ENCODE measurements around the gene FGGY. TPM values are rescaled to one million over a fixed set of nuclear protein-coding genes. Genes with fewer than 3 reads are reported as not detected.

FGGY gene
- total RNA-seq, 1 experiment from 2014 or later: 12.0 TPM

DNA sequence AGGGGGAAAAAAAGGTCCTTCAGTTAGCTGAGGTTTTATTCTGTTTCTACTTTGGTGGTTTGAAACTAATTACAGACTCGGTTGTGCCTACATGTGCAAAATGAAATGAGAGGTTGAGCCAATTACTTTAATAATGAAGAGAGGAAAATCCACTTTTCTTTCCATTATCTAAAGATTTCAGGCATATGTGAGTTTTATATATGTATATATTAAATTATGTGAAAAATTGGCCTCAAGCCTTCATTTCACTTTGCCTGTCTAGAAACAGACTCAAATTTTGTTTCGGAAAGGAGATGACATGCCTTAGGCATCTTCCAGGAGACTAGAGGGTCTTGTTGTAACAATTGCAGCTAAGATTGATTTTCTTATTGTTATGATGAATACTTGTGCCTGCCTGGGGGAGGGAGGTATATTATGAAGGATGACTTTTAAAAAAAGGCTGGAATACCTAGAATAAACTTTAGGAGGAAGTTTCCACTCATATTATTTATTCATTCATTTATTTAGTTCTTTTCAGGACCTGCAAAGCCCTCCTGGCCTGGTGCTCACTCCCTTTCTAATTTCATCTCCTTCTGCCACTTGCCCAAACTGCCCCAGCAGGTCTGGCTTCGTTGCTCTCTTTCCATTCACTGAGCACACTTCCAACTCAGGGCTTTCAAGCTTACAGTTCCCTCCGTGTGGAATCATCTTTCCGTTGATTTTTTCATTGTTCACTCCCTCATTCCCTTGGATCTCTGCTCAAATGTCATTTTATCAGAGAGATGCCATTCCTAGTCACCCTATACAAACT, 423.6 kb downstream of the FGGY start:
- CTCF ChIA-PET: no interaction called here
- POLR2A ChIA-PET: no interaction called here
- H3K27me3 Mint-ChIP-seq (ENCODE audit: low read depth): no peaks in the 10 kb centered on the region; the same call in 1 of the 2 replicates
- H3K9me3 Mint-ChIP-seq: peaks cover 26% of the 10 kb centered on the region
- peaks cover 21% of the 10 kb centered on the region for H3K36me3 Mint-ChIP-seq
- DNase-seq (ENCODE audit: low spot score) (no peak), ATAC-seq (no peak)
- H3K27ac Mint-ChIP-seq: peak overlapping the region; percentile 16; the same call in 1 of the 2 replicates
- TF ChIP-seq, protein P1, sequence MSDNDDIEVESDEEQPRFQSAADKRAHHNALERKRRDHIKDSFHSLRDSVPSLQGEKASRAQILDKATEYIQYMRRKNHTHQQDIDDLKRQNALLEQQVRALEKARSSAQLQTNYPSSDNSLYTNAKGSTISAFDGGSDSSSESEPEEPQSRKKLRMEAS (CRISPR knock-in tag; IDR thresholded peaks at IDR 0.05): no peak
- TF ChIP-seq, protein P2, sequence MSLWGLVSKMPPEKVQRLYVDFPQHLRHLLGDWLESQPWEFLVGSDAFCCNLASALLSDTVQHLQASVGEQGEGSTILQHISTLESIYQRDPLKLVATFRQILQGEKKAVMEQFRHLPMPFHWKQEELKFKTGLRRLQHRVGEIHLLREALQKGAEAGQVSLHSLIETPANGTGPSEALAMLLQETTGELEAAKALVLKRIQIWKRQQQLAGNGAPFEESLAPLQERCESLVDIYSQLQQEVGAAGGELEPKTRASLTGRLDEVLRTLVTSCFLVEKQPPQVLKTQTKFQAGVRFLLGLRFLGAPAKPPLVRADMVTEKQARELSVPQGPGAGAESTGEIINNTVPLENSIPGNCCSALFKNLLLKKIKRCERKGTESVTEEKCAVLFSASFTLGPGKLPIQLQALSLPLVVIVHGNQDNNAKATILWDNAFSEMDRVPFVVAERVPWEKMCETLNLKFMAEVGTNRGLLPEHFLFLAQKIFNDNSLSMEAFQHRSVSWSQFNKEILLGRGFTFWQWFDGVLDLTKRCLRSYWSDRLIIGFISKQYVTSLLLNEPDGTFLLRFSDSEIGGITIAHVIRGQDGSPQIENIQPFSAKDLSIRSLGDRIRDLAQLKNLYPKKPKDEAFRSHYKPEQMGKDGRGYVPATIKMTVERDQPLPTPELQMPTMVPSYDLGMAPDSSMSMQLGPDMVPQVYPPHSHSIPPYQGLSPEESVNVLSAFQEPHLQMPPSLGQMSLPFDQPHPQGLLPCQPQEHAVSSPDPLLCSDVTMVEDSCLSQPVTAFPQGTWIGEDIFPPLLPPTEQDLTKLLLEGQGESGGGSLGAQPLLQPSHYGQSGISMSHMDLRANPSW (CRISPR knock-in tag; conservative IDR thresholded peaks at IDR 0.05; ENCODE audit: low read depth): no peak
- TF ChIP-seq, protein P3, sequence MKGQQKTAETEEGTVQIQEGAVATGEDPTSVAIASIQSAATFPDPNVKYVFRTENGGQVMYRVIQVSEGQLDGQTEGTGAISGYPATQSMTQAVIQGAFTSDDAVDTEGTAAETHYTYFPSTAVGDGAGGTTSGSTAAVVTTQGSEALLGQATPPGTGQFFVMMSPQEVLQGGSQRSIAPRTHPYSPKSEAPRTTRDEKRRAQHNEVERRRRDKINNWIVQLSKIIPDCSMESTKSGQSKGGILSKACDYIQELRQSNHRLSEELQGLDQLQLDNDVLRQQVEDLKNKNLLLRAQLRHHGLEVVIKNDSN (CRISPR knock-in tag; IDR thresholded peaks at IDR 0.05): no peak
- TF ChIP-seq, protein P4, sequence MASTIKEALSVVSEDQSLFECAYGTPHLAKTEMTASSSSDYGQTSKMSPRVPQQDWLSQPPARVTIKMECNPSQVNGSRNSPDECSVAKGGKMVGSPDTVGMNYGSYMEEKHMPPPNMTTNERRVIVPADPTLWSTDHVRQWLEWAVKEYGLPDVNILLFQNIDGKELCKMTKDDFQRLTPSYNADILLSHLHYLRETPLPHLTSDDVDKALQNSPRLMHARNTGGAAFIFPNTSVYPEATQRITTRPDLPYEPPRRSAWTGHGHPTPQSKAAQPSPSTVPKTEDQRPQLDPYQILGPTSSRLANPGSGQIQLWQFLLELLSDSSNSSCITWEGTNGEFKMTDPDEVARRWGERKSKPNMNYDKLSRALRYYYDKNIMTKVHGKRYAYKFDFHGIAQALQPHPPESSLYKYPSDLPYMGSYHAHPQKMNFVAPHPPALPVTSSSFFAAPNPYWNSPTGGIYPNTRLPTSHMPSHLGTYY (CRISPR knock-in tag; IDR thresholded peaks at IDR 0.05): no peak
- TF ChIP-seq MYBL2 (CRISPR knock-in tag; IDR thresholded peaks at IDR 0.05) (no peak), ZNF317 (CRISPR knock-in tag; IDR thresholded peaks at IDR 0.05; ENCODE audit: borderline replicate concordance, low read depth) (no peak), NFE2L1 (CRISPR knock-in tag; IDR thresholded peaks at IDR 0.05) (no peak), NR2C2 (CRISPR knock-in tag; IDR thresholded peaks at IDR 0.05) (no peak), ZNF671 (CRISPR knock-in tag; IDR thresholded peaks at IDR 0.05) (no peak), CBFB (CRISPR knock-in tag; IDR thresholded peaks at IDR 0.05; ENCODE audit: low read depth) (no peak), NFATC4 (CRISPR knock-in tag; IDR thresholded peaks at IDR 0.05) (no peak)
- TF ChIP-seq, protein P5, sequence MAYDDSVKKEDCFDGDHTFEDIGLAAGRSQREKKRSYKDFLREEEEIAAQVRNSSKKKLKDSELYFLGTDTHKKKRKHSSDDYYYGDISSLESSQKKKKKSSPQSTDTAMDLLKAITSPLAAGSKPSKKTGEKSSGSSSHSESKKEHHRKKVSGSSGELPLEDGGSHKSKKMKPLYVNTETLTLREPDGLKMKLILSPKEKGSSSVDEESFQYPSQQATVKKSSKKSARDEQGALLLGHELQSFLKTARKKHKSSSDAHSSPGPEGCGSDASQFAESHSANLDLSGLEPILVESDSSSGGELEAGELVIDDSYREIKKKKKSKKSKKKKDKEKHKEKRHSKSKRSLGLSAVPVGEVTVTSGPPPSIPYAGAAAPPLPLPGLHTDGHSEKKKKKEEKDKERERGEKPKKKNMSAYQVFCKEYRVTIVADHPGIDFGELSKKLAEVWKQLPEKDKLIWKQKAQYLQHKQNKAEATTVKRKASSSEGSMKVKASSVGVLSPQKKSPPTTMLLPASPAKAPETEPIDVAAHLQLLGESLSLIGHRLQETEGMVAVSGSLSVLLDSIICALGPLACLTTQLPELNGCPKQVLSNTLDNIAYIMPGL (CRISPR knock-in tag; IDR thresholded peaks at IDR 0.05): no peak
- TF ChIP-seq, protein P6, sequence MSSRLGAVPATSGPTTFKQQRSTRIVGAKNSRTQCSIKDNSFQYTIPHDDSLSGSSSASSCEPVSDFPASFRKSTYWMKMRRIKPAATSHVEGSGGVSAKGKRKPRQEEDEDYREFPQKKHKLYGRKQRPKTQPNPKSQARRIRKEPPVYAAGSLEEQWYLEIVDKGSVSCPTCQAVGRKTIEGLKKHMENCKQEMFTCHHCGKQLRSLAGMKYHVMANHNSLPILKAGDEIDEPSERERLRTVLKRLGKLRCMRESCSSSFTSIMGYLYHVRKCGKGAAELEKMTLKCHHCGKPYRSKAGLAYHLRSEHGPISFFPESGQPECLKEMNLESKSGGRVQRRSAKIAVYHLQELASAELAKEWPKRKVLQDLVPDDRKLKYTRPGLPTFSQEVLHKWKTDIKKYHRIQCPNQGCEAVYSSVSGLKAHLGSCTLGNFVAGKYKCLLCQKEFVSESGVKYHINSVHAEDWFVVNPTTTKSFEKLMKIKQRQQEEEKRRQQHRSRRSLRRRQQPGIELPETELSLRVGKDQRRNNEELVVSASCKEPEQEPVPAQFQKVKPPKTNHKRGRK (CRISPR knock-in tag; IDR thresholded peaks at IDR 0.05; ENCODE audit: borderline replicate concordance): no peak
- TF ChIP-seq, protein P7, sequence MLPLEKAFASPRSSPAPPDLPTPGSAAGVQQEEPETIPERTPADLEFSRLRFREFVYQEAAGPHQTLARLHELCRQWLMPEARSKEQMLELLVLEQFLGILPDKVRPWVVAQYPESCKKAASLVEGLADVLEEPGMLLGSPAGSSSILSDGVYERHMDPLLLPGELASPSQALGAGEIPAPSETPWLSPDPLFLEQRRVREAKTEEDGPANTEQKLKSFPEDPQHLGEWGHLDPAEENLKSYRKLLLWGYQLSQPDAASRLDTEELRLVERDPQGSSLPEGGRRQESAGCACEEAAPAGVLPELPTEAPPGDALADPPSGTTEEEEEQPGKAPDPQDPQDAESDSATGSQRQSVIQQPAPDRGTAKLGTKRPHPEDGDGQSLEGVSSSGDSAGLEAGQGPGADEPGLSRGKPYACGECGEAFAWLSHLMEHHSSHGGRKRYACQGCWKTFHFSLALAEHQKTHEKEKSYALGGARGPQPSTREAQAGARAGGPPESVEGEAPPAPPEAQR (CRISPR knock-in tag; IDR thresholded peaks at IDR 0.05): no peak
- TF ChIP-seq, protein P8, sequence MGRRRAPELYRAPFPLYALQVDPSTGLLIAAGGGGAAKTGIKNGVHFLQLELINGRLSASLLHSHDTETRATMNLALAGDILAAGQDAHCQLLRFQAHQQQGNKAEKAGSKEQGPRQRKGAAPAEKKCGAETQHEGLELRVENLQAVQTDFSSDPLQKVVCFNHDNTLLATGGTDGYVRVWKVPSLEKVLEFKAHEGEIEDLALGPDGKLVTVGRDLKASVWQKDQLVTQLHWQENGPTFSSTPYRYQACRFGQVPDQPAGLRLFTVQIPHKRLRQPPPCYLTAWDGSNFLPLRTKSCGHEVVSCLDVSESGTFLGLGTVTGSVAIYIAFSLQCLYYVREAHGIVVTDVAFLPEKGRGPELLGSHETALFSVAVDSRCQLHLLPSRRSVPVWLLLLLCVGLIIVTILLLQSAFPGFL (CRISPR knock-in tag; IDR thresholded peaks at IDR 0.05; ENCODE audit: borderline replicate concordance): no peak
- H3K4me1 Mint-ChIP-seq: peaks cover 16% of the 10 kb centered on the region
- H3K4me3 Mint-ChIP-seq: no peak overlapping the region

Data from WTC11 (cell line).